HL-60 (cell line): ENCODE measurements around the gene COL7A1.

Source experiments
- DNase-seq, 2 experiments: peaks; one replicate each; pipeline ENCODE4 v3.0.0-alpha.2; 2010 to 2020; ENCODE audit warnings: low read depth in 1 of 2, low spot score in 1 of 2
- H3K27ac ChIP-seq: fragments of 250-450 bp; sonication (Bioruptor Pico); replicated peaks from 2 replicates; pipeline ENCODE4 v1.5.1; 2020; ENCODE audit warnings: mild to moderate bottlenecking, moderate library complexity
- H3K27me3 ChIP-seq: fragments of 250-450 bp; sonication (Bioruptor Pico); 2 replicates; pipeline ENCODE4 v1.5.1; 2021; ENCODE audit warnings: mild to moderate bottlenecking, moderate library complexity; ENCODE audit not compliant: insufficient read depth, poor library complexity, severe bottlenecking
- H3K4me3 ChIP-seq: replicated peaks from 2 replicates; pipeline ENCODE4 v1.5.1; 2011; ENCODE audit warnings: mild to moderate bottlenecking, control low read depth, low read length; ENCODE audit not compliant: insufficient read depth
- GABPA ChIP-seq: IDR thresholded peaks from 2 replicates; pipeline ENCODE4 v1.6.1; 2012; ENCODE audit warnings: low read depth
- POLR2AphosphoS5 ChIP-seq: IDR thresholded peaks from 2 replicates; pipeline ENCODE4 v1.6.1; 2012; ENCODE audit warnings: low read depth
- SPI1 ChIP-seq: IDR thresholded peaks from 2 replicates; pipeline ENCODE4 v1.6.1; 2012; ENCODE audit warnings: low read depth, mild to moderate bottlenecking, borderline replicate concordance
- TF ChIP-seq, protein P1 (sequence below): IDR thresholded peaks from 2 replicates; pipeline ENCODE4 v1.6.1; 2012; ENCODE audit warnings: low read depth; ENCODE audit not compliant: insufficient replicate concordance
- TF ChIP-seq, protein P2 (sequence below): IDR thresholded peaks from one replicate; pipeline ENCODE4 v1.5.1; 2011; ENCODE audit warnings: low read length, control low read depth, inconsistent platforms; ENCODE audit not compliant: insufficient read depth

Gene COL7A1

DNA sequence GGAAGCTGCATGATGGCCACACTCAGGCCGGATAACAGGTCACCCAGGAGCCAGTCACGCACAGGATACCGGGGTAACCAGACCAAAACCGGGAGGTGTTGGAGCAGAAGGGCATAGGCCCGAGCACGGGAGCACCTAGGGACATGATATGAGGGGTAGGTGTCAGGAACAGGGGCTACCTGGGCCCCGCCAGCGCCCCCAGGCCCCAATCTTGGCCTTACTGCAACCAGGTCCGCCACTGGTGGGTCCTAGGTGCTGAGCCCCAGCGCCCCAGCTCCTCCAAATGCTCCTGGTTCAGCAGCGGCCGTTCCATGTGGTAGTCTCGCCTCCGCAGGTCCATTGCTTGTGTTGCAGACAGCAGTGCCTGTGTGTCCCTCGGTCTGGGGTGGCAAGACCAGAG, 38.1 kb upstream of the COL7A1 start:
- TF ChIP-seq GABPA (no peak), POLR2AphosphoS5 (no peak), SPI1 (no peak)
- TF ChIP-seq, protein P1, sequence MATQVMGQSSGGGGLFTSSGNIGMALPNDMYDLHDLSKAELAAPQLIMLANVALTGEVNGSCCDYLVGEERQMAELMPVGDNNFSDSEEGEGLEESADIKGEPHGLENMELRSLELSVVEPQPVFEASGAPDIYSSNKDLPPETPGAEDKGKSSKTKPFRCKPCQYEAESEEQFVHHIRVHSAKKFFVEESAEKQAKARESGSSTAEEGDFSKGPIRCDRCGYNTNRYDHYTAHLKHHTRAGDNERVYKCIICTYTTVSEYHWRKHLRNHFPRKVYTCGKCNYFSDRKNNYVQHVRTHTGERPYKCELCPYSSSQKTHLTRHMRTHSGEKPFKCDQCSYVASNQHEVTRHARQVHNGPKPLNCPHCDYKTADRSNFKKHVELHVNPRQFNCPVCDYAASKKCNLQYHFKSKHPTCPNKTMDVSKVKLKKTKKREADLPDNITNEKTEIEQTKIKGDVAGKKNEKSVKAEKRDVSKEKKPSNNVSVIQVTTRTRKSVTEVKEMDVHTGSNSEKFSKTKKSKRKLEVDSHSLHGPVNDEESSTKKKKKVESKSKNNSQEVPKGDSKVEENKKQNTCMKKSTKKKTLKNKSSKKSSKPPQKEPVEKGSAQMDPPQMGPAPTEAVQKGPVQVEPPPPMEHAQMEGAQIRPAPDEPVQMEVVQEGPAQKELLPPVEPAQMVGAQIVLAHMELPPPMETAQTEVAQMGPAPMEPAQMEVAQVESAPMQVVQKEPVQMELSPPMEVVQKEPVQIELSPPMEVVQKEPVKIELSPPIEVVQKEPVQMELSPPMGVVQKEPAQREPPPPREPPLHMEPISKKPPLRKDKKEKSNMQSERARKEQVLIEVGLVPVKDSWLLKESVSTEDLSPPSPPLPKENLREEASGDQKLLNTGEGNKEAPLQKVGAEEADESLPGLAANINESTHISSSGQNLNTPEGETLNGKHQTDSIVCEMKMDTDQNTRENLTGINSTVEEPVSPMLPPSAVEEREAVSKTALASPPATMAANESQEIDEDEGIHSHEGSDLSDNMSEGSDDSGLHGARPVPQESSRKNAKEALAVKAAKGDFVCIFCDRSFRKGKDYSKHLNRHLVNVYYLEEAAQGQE = no peak
- TF ChIP-seq, protein P2, sequence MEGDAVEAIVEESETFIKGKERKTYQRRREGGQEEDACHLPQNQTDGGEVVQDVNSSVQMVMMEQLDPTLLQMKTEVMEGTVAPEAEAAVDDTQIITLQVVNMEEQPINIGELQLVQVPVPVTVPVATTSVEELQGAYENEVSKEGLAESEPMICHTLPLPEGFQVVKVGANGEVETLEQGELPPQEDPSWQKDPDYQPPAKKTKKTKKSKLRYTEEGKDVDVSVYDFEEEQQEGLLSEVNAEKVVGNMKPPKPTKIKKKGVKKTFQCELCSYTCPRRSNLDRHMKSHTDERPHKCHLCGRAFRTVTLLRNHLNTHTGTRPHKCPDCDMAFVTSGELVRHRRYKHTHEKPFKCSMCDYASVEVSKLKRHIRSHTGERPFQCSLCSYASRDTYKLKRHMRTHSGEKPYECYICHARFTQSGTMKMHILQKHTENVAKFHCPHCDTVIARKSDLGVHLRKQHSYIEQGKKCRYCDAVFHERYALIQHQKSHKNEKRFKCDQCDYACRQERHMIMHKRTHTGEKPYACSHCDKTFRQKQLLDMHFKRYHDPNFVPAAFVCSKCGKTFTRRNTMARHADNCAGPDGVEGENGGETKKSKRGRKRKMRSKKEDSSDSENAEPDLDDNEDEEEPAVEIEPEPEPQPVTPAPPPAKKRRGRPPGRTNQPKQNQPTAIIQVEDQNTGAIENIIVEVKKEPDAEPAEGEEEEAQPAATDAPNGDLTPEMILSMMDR = no peak
- Histone ChIP-seq H3K27me3 (no peaks in the 10 kb centered on the region), H3K27ac (no peak overlapping the region), H3K4me3 (no peak overlapping the region)
- no peak for DNase-seq

DNA sequence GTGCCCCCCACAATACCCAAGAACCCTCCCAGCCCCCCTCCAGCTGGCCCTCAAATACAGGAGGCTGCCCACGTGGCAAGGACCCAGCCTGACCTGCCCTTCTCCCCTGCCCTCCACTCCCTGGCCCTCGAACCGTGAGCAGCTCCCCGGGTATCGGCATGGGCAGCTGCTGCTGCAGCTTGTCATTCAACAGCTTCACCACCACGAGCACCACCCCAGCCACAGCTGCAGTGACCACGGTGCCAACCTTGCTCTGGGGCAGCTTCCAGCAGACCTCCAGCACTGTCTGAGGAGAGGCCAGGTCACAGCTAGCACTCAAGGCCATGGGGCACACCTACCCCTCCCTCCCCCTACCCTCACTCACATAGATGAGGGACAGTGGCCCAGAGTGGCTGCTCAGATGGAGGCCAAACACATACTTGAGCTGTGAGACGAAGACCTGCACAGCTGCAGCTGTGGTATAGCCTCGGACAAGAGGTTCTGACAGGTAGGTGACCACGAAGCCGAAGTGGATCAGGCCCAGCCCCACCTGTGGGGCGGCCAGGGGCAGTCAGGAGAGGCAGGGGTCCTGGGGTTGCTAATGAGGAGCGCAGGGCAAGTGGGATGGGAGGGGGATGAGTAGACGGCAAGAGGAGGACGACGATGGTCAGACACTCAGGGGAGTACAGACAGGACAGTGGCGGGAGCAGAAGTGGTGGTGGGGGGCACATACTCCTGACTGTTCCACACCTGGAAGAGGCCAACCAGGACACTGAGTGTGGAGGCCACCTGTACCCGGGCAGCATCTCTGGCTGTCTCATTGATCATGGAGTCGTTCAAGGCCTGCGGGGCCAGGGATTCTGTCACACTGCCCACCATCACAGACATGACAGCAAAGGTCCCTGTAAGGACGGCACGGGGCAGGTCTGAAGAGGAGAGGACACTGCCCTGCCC, 36.7 kb upstream of the COL7A1 start:
- H3K27me3 ChIP-seq = no peaks in the 10 kb centered on the region
- no peak overlapping the region for H3K4me3 ChIP-seq
- DNase-seq = no peak
- no peak for TF ChIP-seq GABPA
- TF ChIP-seq, protein P1 = no peak
- TF ChIP-seq, protein P2 = no peak
- TF ChIP-seq SPI1 = no peak
- TF ChIP-seq POLR2AphosphoS5 = no peak
- no peak overlapping the region for H3K27ac ChIP-seq

DNA sequence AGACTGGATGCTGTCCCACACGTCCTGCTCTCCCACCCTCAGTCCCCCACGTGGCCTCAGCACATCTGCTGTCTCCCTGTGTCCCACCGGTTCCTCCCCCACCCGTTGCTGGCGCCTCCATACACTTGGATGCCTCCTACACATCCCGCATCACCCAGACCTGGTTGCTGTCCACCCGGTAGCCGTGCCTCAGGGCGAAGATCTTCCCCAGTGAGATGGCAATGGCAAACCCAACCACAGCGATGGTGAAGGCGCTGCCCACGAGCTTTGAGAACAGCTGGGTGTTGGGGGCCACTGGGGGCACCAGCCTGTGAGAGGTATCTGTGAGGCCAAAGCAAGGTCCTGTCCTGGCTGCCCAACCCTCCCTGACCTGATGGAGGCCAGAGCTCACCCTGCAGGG, 35.7 kb upstream of the COL7A1 start:
- TF ChIP-seq, protein P2 = no peak
- TF ChIP-seq, protein P1 = no peak
- TF ChIP-seq GABPA = no peak
- TF ChIP-seq SPI1 = no peak
- TF ChIP-seq POLR2AphosphoS5 = no peak
- no peak overlapping the region for H3K27ac ChIP-seq
- no peak for DNase-seq
- H3K27me3 ChIP-seq = no peaks in the 10 kb centered on the region
- H3K4me3 ChIP-seq = no peak overlapping the region
